Neural progenitor cell (in vitro differentiated cells): Measurements from ENCODE around the gene CAMK2A. TPM values are rescaled to one million over a fixed set of nuclear protein-coding genes. Genes with fewer than 3 reads are reported as not detected.
A peak's percentile ranks its signal among the peaks of the same experiment; 100 is the strongest.

Experiments used
- DNase-seq: peaks from one replicate; pipeline ENCODE4 v3.0.0-alpha.2; 2016; ENCODE audit warnings: low spot score
- H2AFZ ChIP-seq: fragments of 200-600 bp; sonication (generic); replicated peaks from 2 replicates; pipeline ENCODE4 v1.6.1; 2016; ENCODE audit warnings: antibody characterized with exemption
- H3F3A ChIP-seq: fragments of 200-600 bp; sonication (generic); 2 replicates; pipeline ENCODE4 v1.6.1; 2016; ENCODE audit warnings: antibody characterized with exemption, low read depth
- H3K27ac ChIP-seq: fragments of 200-600 bp; sonication (generic); 2 replicates; pipeline ENCODE4 v1.5.1; 2016; ENCODE audit warnings: mild to moderate bottlenecking
- H3K27me3 ChIP-seq: fragments of 200-600 bp; sonication (generic); 2 replicates; pipeline ENCODE4 v1.6.1; 2016; ENCODE audit warnings: mild to moderate bottlenecking, moderate library complexity
- H3K36me3 ChIP-seq: fragments of 200-600 bp; sonication (generic); 2 replicates; pipeline ENCODE4 v1.5.1; 2016
- H3K4me1 ChIP-seq: fragments of 200-600 bp; sonication (generic); 2 replicates; pipeline ENCODE4 v1.6.1; 2016; ENCODE audit warnings: mixed run types
- H3K4me2 ChIP-seq: fragments of 200-600 bp; sonication (generic); 2 replicates; pipeline ENCODE4 v1.6.1; 2016
- H3K4me3 ChIP-seq: fragments of 200-600 bp; sonication (generic); 2 replicates; pipeline ENCODE4 v1.5.1; 2016
- H3K79me2 ChIP-seq: fragments of 200-600 bp; sonication (generic); 2 replicates; pipeline ENCODE4 v1.6.1; 2016; ENCODE audit warnings: low read depth
- H3K9ac ChIP-seq: fragments of 200-600 bp; sonication (generic); 2 replicates; pipeline ENCODE4 v1.6.1; 2016
- H3K9me3 ChIP-seq: fragments of 200-600 bp; sonication (generic); 2 replicates; pipeline ENCODE4 v1.5.1; 2016; ENCODE audit warnings: low read depth
- H4K20me1 ChIP-seq: fragments of 200-600 bp; sonication (generic); 2 replicates; pipeline ENCODE4 v1.6.1; 2016; ENCODE audit warnings: low read depth
- H3K27ac Mint-ChIP-seq: 3 replicates; pipeline ENCODE4 v1.8.0; 2021; ENCODE audit warnings: mixed read lengths
- H3K27me3 Mint-ChIP-seq: 2 replicates; pipeline ENCODE4 v1.8.0; 2022; ENCODE audit warnings: low read depth, mild to moderate bottlenecking, inconsistent platforms, moderate library complexity, mixed read lengths; ENCODE audit not compliant: insufficient read depth
- H3K36me3 Mint-ChIP-seq: 3 replicates; pipeline ENCODE4 v1.8.0; 2021; ENCODE audit warnings: mixed read lengths
- H3K4me1 Mint-ChIP-seq: 3 replicates; pipeline ENCODE4 v1.8.0; 2021; ENCODE audit warnings: mixed read lengths
- H3K4me3 Mint-ChIP-seq: 3 replicates; pipeline ENCODE4 v1.8.0; 2021; ENCODE audit warnings: mild to moderate bottlenecking, moderate library complexity, mixed read lengths
- H3K9me3 Mint-ChIP-seq: 3 replicates; pipeline ENCODE4 v1.8.0; 2020; ENCODE audit warnings: mixed read lengths
- EZH2 ChIP-seq: fragments of 200-600 bp; sonication (generic); IDR thresholded peaks from 2 replicates; pipeline ENCODE4 v1.6.1; 2017; ENCODE audit warnings: antibody characterized with exemption, mild to moderate bottlenecking, moderate library complexity
- EZH2phosphoT487 ChIP-seq: fragments of 200-600 bp; sonication (generic); IDR thresholded peaks from 2 replicates; pipeline ENCODE4 v1.6.1; 2017; ENCODE audit warnings: antibody characterized with exemption
- total RNA-seq: library from RNA; depleted of rRNA; stranded (reverse); fragments of >200 nt; gene quantifications from 2 replicates; pipeline ENCODE4 v1.2.3, GENCODE V29; 2015; ENCODE audit warnings: low replicate concordance
- TF ChIP-seq, protein P1 (sequence below): fragments of 200-600 bp; sonication (generic); IDR thresholded peaks from 2 replicates; pipeline ENCODE4 v1.5.1; 2017; ENCODE audit warnings: antibody characterized with exemption, mild to moderate bottlenecking

Gene CAMK2A
- total RNA-seq, 1 donor from 2014 or later = 0.09 TPM

DNA sequence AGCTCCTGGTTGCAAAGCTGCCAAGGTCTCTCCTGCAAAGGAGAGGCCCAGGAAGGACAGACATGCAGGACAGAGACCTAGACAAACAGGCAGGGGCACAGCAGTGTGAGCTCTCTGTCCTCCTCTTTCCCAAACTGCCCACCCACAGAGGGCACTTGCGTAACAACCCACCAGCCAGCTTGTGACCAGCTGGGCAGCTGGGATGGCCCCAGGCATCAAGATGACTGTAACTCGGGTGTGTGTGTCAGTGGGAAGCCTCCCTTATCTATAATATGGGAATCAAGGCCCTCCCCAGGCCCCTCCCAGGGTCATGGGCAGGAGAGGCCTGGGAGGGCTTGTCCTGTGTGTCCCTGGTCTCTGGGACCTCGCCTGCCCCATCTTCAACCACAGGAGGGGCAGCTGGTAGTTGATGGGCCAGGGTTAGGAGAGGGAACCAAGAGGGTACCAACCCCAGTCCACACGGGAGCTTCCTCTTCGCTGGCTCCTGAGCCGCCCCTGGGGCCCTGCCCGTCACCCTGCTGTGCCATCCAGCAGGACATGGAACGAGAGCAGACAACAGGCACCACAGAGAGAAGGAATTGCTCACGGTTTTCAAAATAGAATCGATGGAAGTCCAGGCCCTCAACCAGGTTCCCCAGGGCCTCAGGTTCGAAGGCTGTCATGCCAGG lies 61.8 kb downstream of the CAMK2A start:
- Mint-ChIP-seq H3K27ac (no peak overlapping the region), H3K4me1 (peaks cover 20% of the 10 kb centered on the region), H3K27me3 (peaks cover 4% of the 10 kb centered on the region), H3K9me3 (no peaks in the 10 kb centered on the region), H3K36me3 (peaks cover 4% of the 10 kb centered on the region), H3K4me3 (no peak overlapping the region)
- Histone ChIP-seq H3K27me3 (no peaks in the 10 kb centered on the region), H3K4me2 (no peak overlapping the region), H3K27ac (no peak overlapping the region), H3K79me2 (no peaks in the 10 kb centered on the region), H3K36me3 (no peaks in the 10 kb centered on the region), H4K20me1 (no peaks in the 10 kb centered on the region), H3K9me3 (no peaks in the 10 kb centered on the region), H3K4me3 (no peak overlapping the region), H3K4me1 (no peaks in the 10 kb centered on the region), H2AFZ (no peak overlapping the region), H3K9ac (no peak overlapping the region), H3F3A (no peaks in the 10 kb centered on the region)
- no peak for DNase-seq
- TF ChIP-seq EZH2 = no peak
- TF ChIP-seq, protein P1, sequence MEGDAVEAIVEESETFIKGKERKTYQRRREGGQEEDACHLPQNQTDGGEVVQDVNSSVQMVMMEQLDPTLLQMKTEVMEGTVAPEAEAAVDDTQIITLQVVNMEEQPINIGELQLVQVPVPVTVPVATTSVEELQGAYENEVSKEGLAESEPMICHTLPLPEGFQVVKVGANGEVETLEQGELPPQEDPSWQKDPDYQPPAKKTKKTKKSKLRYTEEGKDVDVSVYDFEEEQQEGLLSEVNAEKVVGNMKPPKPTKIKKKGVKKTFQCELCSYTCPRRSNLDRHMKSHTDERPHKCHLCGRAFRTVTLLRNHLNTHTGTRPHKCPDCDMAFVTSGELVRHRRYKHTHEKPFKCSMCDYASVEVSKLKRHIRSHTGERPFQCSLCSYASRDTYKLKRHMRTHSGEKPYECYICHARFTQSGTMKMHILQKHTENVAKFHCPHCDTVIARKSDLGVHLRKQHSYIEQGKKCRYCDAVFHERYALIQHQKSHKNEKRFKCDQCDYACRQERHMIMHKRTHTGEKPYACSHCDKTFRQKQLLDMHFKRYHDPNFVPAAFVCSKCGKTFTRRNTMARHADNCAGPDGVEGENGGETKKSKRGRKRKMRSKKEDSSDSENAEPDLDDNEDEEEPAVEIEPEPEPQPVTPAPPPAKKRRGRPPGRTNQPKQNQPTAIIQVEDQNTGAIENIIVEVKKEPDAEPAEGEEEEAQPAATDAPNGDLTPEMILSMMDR = no peak
- TF ChIP-seq EZH2phosphoT487 = no peak

DNA sequence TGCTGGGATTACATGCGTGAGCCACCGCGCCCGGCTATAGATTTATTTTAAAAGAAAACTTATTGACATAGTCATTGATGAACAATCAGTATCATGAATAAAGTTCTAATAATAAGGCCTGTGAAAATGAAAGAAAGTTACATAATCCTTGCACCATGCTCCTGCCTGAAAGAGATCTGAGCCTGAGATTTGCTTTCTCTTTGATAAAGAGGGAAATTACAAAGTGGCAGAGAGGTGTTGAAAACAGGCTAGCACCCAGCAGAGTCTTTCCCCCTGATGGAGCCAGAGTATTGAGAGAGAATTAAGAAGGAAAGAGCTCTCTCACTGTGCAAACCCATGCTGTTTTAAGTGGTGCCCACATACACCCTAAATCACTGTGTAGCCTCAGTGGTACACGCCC lies 62.5 kb downstream of the CAMK2A start:
- Histone ChIP-seq H2AFZ (no peak overlapping the region), H3K36me3 (no peaks in the 10 kb centered on the region), H3K9ac (no peak overlapping the region), H3K27ac (no peak overlapping the region), H3K27me3 (no peaks in the 10 kb centered on the region), H3K4me3 (no peak overlapping the region), H3K79me2 (no peaks in the 10 kb centered on the region), H3F3A (no peaks in the 10 kb centered on the region), H3K9me3 (no peaks in the 10 kb centered on the region), H3K4me2 (no peak overlapping the region), H3K4me1 (no peaks in the 10 kb centered on the region), H4K20me1 (no peaks in the 10 kb centered on the region)
- H3K9me3 Mint-ChIP-seq = no peaks in the 10 kb centered on the region
- TF ChIP-seq, protein P1 = no peak
- TF ChIP-seq EZH2phosphoT487 (no peak), EZH2 (no peak)
- peaks cover 4% of the 10 kb centered on the region for H3K27me3 Mint-ChIP-seq
- H3K4me1 Mint-ChIP-seq = peaks cover 20% of the 10 kb centered on the region
- no peak overlapping the region for H3K4me3 Mint-ChIP-seq
- no peak for DNase-seq
- peak overlapping the region; percentile 33 for H3K27ac Mint-ChIP-seq
- H3K36me3 Mint-ChIP-seq = peaks cover 4% of the 10 kb centered on the region

DNA sequence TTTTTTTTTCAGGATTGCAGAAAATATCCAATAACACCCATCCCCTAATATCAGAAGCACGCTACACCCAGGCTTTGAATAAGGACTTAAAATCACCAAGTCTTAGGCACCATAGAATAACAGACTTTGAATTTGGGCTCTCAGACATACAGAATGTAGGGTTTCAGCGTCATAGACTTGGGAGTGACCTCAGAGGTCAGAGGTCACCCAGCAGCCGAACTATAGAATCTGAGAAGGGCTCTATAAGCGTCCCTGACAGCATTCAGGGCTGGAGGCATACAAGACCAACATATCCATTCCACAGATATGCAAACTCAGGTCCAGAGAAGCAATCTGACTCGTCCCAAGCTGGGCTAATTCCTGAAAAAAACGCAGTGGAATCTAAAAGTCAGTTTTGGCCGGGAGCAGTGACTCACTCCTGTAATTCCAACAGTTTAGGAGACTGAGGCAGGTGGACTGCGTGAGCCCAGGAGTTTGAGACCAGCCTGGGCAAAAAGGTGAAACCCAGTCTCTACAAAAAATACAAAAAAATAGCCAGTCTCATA lies 65.0 kb downstream of the CAMK2A start:
- no peaks in the 10 kb centered on the region for H4K20me1 ChIP-seq
- H3K9ac ChIP-seq = no peak overlapping the region
- Mint-ChIP-seq H3K4me1 (peaks cover 17% of the 10 kb centered on the region), H3K4me3 (no peak overlapping the region), H3K27ac (no peak overlapping the region), H3K36me3 (peaks cover 2% of the 10 kb centered on the region), H3K27me3 (peaks cover 4% of the 10 kb centered on the region), H3K9me3 (no peaks in the 10 kb centered on the region)
- H3K27me3 ChIP-seq = no peaks in the 10 kb centered on the region
- H3K4me2 ChIP-seq = no peak overlapping the region
- H3K79me2 ChIP-seq = no peaks in the 10 kb centered on the region
- no peak overlapping the region for H3K27ac ChIP-seq
- no peak overlapping the region for H3K4me3 ChIP-seq
- H3K9me3 ChIP-seq = no peaks in the 10 kb centered on the region
- DNase-seq = no peak
- no peaks in the 10 kb centered on the region for H3K36me3 ChIP-seq
- TF ChIP-seq, protein P1 = no peak
- TF ChIP-seq EZH2 (no peak), EZH2phosphoT487 (no peak)
- peaks cover 4% of the 10 kb centered on the region for H3K4me1 ChIP-seq
- H2AFZ ChIP-seq = no peak overlapping the region
- no peaks in the 10 kb centered on the region for H3F3A ChIP-seq
